NCI-H2227 treated with DMSO at 0.1 percent for 48 hours (cell line): ENCODE measurements around the gene GAK.
"Not testable (repeated sequence)": the region's sequence is repeated elsewhere in the genome, so short reads cannot be mapped to it uniquely, and the experiment has no call there.

Experiments
- DNase-seq: peaks from one replicate; lab custom pipeline; 2025; lab: John Stamatoyannopoulos, UW

The GAK gene

DNA sequence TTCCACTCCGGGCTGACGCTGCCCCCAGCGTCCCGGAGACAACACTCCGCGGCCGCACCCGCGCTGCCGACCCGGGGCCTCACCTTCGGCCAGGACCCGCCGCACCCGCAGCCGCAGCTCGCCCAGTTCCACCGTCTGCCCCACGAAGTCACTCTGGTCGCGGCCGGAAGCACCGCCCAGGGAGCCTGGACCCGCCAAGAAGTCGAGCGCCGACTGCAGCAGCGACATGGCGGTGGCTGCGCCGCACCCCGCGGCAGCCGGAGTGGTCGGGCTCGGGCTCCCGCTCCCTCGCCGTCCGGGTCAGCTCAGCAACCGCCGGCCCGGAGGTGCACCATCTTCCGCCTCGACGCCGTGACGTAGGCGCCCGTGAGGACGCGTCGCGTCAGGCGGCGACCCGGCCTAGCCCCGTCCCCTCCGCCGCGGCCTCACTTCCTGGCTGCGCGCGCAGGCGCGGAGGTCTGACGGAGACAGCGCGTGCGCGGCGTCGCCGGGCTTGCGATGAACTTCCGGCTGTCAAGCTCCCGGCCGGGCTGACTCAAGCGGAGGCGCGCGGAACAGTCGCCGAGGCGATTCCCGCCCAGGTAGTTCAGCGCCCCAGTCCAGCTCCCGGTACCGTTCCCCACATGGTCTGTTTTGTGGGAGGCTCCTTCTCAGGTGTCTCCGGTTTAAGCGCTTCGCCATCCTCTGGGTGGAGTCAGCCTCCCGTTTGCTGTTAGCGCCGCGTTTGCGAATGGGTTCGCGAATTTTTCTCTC, at the start of gene GAK, which contains the start of gene TMEM175:
Gene GAK, minus strand, starts transcription at position 357 of the 753 bp plus-strand sequence. Its CDS starts 129 bp downstream, at position 228.
Gene TMEM175, plus strand, starts transcription at position 501 of the 753 bp plus-strand sequence. CDS start 15,280 bp downstream, outside the sequence.
- peak; percentile 78 for DNase-seq

DNA sequence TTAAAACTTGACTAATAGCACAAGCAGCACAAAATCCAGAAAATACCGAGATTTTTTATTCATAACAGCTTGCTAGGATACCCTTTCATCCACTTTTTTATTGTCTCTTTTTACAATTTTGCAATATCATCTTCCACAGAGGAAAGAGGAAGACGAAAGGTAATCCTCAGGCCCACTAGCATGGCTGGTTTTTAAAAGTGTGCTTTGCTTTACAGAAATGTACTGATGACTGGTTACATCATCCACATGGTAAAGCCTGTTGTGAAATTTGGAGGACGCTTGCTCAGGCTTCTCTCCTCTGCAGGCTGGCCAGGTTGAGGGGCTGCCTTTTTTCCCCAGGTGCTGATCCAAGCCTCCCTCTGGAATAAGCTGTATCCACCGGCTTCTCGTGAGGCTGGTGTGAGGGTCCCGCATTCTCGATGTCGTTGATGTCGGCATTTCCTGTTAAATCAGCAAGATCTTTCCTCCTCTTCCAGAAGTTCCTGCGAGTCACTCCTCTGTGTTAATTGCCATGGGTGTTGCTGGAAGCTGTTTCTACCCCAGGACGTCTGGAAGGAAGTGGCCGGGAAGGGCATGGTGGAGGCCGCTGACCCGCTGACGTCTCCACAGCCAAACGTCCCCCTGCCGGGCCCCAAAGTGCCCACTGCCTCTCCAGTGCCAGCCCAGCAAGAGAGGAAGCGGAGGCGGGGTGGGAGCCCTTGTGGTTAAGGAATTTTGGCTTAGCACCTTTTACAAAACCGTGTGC, 47.0 kb upstream of the GAK start:
- no peak for DNase-seq

DNA sequence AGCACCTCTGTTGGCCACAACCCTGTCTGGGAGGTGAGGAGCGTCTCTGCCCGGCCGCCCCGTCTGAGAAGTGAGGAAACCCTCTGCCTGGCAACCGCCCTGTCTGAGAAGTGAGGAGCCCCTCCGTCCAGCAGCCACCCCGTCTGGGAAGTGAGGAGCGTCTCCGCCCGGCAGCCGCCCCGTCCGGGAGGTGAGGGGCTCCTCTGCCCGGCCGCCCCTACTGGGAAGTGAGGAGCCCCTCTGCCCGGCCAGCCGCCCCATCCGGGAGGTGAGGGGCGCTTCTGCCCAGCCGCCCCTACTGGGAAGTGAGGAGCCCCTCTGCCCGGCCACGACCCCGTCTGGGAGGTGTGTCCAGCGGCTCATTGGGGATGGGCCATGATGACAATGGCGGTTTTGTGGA, 43.9 kb upstream of the GAK start:
- not testable (repeated sequence) for DNase-seq

DNA sequence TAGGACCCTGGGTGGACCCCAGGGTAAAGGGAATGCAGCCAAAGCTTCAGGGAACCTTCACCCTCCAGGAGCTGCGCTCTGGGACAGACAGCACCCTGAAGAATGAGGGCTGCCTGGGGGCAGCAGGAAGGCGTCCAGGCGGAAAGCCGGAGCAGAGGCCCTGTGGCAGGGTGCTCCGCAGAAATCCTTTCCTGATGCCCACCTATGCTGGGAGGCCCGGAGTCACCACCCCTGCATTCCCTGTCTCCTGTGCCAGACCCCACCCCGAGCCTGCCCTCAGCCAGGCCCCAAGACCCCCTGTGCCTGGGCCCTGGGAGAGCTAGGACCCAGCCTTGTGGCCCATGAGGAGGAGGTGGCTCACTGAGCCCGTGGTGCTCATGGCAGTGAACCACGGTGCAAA, 42.6 kb upstream of the GAK start:
- no peak for DNase-seq

DNA sequence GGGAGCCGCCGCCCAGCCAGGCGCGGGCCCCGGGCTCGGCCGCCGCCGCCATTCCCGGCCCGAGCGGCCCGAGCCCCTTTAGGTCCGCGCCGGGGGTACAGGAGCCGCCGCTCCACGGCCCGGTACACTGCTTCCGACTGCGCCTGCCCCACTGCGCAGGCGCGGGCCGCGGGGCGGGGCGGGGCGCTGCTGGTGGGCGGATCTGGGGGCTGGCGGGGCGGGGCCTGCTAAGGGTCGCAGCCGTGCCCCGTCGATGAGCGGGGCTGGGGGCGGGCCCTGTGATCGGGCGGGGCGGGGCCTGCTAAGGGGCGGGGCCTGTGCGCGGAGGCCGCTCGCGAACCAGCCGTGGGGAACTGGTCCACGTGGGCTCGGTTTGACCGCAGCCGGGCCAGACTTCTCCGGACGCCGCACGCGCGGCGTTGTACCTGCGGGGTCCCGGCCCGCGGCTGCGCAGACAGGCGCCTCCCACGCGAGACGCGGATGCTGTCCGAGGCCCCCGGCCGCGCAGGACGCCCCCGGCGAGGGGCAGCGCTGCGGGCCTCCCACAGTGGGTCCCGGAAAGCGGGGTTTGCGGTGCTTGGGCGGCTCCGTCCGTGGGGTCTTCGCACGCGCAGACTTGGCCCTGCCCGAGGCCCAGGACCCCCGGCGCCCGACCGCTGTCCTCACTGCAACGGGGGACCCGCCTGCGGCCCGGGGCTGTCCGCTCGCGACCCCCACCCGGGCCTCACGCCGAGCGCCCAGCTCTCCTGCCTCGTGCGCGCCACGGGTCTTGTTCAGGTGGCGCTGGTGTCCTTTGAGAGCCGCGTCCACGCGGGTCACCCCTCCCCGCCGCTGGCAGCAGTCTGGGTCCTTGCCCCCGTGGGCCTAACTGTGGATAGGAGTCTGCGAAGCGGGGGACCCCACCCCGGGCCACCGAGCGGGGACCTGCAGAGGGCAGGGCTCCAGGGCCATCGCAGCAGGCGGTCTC, 41.6 kb upstream of the GAK start, which contains the start of gene DGKQ:
Gene DGKQ, minus strand, starts transcription at position 139 of the 967 bp plus-strand sequence. Its CDS starts 87 bp downstream, at position 52.
- peak; percentile 51 for DNase-seq

DNA sequence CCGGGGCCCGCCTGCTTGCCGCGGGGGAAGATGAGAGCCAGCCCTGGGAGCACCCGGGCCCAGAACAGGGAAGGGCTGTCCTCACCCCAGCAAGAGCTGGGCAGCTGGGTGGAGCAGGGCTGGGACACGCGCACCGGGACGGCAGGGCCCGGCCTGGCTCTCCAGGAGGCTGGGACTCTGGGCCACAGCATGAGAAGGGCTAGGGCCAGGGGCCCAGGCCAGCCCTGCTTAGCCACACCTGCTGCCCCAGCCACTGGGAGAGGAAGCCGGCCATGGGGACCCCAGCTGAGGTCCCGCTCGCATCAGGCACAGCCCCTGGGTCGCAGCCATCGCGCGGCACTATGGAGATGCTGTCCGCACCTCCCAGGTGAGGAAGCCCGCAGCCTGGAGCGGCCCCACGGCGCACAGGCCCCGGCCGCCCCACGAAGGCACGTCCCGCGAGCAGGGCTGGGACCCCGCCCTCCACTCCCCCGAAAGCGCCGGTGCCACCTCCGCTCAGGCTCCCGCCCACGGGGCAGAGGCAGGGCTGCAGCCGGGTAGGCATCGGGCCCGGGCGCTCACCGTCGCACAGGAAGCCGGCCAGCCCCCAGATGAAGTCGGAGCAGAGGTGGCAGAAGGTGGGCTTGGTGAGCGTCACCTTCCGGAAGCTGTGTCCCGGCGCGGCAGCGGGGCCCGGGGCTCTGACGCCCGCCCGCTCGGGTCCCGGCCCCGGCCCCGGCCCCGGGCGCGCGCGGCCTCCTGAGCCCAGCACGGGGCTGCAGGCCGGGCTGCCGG, 40.7 kb upstream of the GAK start:
- no peak for DNase-seq

DNA sequence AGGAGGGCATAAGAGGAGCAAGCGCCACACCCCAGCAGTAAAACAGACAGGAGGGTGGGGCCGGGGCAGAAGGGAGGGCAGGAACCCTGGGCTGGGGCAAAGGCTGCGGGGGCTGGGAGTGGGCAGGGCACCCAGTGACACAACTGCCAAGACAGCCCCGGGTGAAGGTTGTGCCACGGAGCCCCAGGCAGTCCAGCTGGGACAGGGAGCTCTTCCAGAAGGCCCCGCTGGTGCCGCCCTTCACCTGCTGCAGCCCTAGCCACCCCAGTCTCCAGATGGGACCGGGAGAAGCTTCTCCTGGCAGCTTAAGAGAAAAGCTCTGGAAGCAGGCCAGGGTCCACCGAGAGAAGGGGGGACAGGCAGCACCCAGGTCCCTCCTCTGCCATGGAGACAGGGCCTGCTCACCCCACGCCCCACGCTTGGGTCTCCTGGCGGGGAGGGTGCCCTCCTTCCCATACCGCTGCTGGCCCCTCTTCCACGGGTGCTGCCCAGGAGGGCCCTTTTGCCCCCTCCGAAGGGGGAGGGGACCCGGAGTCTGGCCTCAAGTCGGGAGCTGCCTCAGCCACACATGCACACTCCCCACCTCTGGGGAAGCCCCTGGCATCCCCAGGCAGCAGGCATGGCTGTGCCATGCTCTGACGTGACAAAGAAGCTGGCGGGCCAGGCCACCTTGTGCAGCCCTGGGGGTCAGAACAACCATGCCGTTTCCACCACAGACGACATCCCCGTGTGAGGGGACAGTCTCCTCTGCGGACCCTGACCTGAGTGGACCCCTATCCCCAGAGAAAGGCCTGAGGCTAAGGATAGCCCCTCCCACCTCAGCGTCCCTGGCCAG, 39.8 kb upstream of the GAK start:
- DNase-seq = no peak

DNA sequence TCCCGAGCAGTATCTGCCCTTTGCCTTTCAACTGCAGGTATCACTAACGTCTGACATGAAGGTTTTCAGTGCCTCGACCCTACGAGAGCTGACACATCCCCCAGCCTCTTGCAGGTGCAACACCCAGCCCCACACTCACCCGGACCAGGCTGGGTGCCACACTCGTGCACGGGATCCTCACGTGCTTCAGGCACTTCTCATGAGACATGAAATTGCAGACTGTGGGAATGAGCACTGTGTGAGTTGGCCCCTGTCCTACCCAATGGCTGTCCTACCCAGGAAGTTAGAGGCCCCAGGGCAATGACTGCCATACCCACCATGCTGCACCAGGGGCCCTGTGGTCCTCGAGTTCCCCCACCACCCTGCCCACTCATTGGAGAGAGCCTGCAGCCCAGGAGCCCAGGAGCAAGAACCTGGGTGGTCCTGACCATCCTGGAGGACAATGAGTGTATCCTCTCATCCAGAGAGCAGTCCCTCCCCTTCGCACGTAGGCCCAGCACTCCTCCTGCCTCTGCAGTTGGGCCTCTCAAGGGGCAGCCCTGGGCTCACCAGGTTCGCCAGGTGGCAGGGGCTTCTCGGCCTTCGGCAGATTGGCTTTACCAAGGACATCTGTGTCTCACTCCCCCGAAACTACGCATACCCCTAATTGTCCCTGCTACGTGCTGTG, 38.9 kb upstream of the GAK start:
- no peak for DNase-seq

DNA sequence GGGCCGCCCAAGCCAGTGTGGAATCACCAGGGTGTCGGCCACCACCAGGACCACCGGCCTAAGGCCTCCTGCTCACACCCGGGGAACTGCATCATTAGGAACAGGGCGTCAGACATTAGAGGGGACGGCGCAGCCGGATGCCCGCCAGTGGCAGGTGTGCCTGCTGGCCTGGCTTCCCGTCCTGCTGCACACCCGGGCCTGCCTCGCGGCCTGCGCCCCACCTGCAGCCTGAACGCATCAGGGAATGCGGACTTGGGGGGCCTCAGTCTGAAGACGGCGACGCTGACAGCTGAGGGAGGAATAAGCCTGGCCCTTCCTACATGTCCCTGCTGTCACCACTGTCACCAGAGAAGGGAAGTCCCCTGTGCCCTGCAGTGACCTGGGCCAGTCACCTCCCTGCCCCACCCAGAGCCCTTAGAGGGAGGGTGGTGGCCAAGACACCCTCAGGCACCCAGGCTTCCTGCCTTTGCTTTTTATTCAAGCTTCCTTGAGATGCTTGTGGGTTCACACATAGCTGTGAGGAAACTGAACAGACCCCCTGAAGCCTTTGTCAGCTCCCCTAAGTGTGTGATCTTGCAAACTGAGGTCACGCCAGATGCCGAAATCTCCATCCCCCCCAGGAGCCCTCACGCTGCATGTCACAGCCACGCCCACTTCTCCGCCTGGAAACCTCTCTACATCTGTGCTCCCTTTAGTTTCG, 38.1 kb upstream of the GAK start:
- DNase-seq = no peak

DNA sequence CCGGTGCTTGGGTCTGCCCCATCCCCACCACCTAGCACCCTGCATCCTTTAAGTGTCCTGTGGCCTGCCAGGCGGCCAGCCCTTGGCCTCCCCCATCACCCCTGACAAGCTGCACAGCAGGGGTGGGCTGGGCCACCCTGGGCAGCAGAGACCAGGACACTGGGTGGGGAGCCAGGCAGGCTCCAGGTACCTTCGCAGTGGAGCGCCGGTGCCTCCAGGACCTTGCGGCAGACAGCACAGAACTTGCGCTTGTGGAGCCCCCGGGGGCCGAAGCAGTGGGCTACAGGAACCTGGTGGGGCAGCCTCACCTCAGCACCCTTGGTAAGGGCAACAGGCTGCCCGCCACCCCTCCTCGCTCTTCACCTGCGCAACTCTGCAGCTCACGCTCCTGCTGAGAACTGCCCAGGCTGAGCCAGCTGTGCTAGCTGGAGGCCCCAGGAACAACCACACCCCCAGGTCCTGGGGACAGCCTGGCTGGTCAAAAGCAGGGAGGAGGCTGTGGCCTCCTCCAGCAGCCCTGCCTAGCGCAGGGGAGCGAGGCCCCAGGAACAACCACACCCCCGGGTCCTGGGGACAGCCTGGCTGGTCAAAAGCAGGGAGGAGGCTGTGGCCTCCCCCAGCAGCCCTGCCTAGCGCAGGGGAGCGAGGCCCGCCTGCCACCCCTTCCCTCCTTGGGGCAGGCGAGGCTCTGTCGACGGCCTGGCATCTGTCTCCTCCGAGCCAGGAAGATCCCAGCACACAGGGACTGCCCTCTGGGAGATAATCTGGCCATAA, 36.7 kb upstream of the GAK start:
- DNase-seq = no peak

DNA sequence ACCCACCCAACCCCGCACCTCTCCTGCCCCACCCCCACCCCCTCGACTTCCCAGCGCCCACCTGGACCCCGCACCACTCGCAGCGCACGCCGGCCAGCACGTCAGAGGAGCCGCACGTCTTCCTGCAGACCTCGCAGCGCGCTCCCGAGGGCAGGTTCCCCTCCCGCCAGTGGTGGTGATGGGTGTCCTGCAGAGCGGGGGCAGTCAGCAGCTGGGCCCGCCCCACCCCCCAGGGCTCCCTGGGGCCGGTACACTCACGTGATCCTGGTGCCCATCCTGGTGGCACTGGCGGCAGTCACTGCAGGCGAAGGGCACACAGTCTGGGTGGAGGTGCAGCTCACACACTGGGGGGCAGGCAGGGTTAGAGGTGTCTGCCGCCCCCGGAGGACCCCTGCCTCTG, 36.1 kb upstream of the GAK start:
- DNase-seq = no peak

DNA sequence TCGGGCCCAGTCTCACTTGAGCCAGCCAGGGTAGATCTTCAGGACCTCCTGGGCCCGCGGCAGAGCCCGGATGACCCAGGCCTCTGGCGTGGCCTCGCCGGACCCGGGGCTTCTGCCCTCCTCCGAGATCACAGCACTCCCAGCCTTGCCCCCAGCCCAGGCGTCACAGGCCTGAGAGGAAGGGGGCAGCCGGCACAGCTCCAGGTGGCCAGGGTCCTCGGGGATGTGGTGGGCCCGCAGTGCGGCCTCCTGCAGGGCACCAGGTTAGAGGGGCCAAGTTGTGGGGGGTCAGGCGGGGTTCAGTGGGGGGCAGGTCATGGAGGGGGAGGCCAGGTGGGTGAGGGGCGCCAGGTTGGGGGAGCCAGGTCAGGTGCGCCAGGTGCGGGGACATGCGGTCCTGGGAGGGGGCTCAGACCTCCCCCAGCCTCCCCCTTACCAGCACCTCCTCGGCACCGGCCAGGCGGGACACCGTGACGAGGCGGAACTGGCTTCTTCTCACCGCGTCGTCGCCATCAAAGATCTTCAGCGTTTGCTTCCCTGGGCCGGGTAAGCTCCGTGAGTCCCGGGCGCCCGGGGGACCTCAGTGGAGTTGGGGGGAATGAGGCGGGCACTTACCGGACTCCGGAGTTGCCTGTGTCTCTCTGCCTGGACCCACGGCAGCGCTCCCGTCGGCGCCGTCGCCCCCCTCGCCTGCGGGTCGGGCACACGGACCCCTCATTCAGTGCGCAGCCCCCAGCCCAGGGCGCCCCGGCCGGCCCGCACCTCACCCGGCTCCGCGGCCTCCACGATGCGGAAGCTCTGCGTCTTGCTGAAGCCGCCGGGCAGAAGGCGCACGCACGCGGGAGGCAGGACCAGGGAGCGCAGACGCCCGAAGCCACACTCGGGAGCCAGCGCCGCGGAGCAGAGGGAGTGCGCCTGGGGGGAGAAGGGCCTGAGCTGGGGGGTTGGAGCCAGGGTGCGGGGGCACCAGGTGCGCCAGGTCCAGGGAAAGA, 35.3 kb upstream of the GAK start:
- no peak for DNase-seq

DNA sequence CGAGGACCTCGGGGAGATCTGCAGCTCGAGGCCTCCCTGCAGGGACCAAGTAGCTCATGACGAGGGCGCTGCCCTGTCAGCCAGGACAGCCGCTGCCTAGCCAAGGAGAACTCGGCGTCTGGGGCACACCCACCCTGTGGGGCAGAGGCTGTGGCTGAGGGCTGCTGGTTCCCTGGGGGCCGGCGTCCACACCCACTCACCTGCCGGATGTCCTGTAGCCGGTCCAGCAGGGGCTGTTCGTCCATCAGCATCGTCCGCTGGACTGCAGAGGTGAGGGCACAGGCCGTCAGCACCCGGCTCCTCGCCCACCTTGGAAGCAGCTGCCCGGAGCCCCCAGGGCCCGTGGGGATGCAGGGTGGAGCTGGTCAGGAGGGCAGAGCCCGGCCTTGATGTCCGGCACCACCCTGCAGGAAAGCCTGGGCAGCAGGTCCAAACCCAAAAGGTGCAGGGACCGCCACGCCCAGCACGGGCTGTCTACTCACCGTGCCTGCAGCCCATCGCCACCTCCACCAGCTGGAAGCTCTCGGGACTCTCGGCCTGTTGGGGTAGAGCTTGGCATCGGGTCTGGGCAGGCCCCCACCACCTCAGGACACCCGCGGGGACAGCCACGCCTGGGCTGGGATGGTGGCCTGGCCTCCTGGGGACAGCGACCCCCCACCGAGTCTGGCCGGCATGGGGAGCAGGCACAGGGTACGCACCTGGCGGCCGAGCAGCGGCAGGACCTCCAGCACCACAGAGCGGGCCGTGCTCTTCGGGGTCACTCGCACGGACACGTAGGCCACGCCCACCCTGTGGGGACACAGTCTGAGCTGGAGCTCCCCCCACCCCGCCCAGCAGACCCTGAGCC, 34.4 kb upstream of the GAK start:
- no peak for DNase-seq

DNA sequence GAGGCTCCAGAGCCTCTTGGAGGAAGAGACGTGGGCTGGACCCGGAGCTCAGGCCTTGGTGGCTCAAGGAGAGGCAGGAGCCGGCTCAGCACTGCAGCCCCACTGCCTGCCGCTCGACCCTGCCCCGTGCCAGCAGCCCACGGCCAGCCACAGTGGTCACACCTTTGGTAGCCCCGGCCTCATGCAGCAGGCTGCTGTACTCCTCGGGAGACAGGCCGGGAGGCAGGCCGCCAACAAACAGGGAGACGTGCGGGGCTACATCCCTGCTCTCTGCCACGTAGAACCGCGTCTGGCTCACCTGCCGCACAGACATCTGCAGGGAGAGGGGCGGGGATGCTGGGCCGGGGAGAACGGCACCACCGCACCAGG, 33.6 kb upstream of the GAK start:
- no peak for DNase-seq

DNA sequence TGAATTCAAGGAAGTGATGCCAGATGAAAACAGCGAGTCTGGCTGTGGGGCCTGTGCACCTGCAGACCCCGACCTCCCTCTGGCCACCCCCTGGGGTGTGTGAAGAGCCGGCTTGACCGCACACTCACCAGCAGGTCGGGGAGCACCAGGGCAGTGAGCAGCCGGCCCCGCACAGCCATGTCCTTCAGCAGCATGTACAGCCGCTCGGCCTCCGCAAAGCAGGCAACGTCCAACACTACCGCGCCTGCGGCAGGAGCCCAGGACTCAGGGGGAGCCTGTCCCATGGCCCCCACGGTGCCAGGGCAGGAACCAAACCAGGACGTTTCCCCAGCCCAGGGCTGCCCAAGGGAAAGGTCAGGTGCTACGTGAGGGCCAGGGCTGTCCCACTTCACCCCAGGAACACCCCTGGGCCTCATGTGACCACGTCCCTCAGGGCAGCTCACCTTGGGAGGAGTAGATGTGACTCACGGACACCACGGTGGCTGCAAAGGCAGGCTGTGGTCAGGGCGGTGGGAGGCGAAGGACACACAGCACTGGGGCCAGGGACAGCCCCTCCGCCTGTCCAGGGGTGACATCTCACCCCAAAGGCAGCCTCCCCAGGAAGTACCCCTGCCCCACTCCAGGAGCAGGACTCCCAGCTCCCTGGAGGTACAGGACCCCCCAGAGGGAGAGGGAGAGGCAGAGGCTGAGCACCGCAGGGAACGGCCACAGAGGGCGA, 33.1 kb upstream of the GAK start:
- no peak for DNase-seq
